Gastroesophageal sphincter (tissue), 4 donors: Measurements from ENCODE around the gene FOXN3. TPM values are rescaled to one million over a fixed set of nuclear protein-coding genes. Genes with fewer than 3 reads are reported as not detected.

Experiments used
- ATAC-seq: fragments of 150-250 bp; one replicate; pipeline ENCODE4 v1.9.1; 2016; ENCODE audit warnings: mild to moderate bottlenecking, moderate library complexity
- H3K27ac ChIP-seq, 4 donors: fragments of 200-600 bp; sonication (generic) in 3 of 4; 1 replicate in 3 of 4; 2 replicates in 1 of 4; pipeline ENCODE4 v1.5.1; 2016 to 2019
- H3K27me3 ChIP-seq: fragments of 200-600 bp; sonication (generic); one replicate; pipeline ENCODE4 v1.5.1; 2019
- H3K36me3 ChIP-seq, 2 donors: fragments of 200-600 bp; sonication (generic); one replicate each; pipeline ENCODE4 v1.5.1; 2019; ENCODE audit warnings: control low read depth in 1 of 2
- H3K4me1 ChIP-seq, 3 donors: fragments of 200-600 bp; sonication (generic); 1 replicate in 2 of 3; 2 replicates in 1 of 3; pipeline ENCODE4 v1.5.1; 2016 to 2019; ENCODE audit warnings: control low read depth in 2 of 3
- H3K4me3 ChIP-seq, 2 donors: fragments of 200-600 bp; sonication (generic); one replicate each; pipeline ENCODE4 v1.5.1; 2019; ENCODE audit warnings: mild to moderate bottlenecking in 1 of 2, moderate library complexity in 1 of 2
- H3K9me3 ChIP-seq, 3 donors: fragments of 200-600 bp; sonication (generic); one replicate each; pipeline ENCODE4 v1.5.1; 2017 to 2019; ENCODE audit warnings: control low read depth in 2 of 3
- CTCF ChIP-seq, 4 experiments: fragments of 200-600 bp in 2 of 4; fragments of 450-650 bp in 2 of 4; sonication (generic) in 1 of 4; IDR thresholded peaks; one replicate each; pipeline ENCODE4 v1.5.1; 2017 to 2019; ENCODE audit warnings: antibody characterized with exemption in 4 of 4, mild to moderate bottlenecking in 2 of 4, moderate library complexity in 2 of 4
- EP300 ChIP-seq: sonication (generic); formaldehyde crosslinking; IDR thresholded peaks from one replicate; pipeline ENCODE4 v1.6.1; 2017; ENCODE audit warnings: antibody characterized with exemption, mild to moderate bottlenecking
- POLR2A ChIP-seq, 2 donors: fragments of 450-650 bp; IDR thresholded peaks; one replicate each; pipeline ENCODE4 v1.6.1; 2017; ENCODE audit warnings: antibody characterized with exemption in 2 of 2, mild to moderate bottlenecking in 2 of 2, moderate library complexity in 1 of 2
- POLR2AphosphoS5 ChIP-seq: sonication (generic); formaldehyde crosslinking; IDR thresholded peaks from one replicate; pipeline ENCODE4 v1.6.1; 2017; ENCODE audit warnings: antibody characterized with exemption
- WGBS, 2 donors: methylation state at CpG; one replicate each; pipeline ENCODE4 v1.1.5; 2018; ENCODE audit warnings: low coverage in 1 of 2; 5-methylcytosine and 5-hydroxymethylcytosine counted together
- total RNA-seq, 4 donors: library from RNA; depleted of rRNA; stranded (reverse); fragments of >200 nt; gene quantifications; one replicate each; pipeline ENCODE4 v1.1.0, GENCODE V29; 2016

The FOXN3 gene
- total RNA-seq, 4 donors from 2014 or later: 116 to 172 (median 136) TPM

- Histone ChIP-seq H3K9me3 (peaks cover 0 to 14% (median 0%) of the 10 kb centered on the region in 3 donors), H3K4me1 (no peaks in the 10 kb centered on the region), H3K4me3 (no peak overlapping the region), H3K27me3 (no peaks in the 10 kb centered on the region), H3K27ac (no peak overlapping the region), H3K36me3 (no peaks in the 10 kb centered on the region)
- WGBS, 2 donors: 40 to 50% methylated on average over 1 of the region's 1 CpG
- no peak for TF ChIP-seq POLR2AphosphoS5
- no peak for TF ChIP-seq EP300
- TF ChIP-seq POLR2A (IDR thresholded peaks at IDR 0.05): no peak
- TF ChIP-seq CTCF (IDR thresholded peaks at IDR 0.05): no peak
- no peak for ATAC-seq
Measured at GRCh38 chr14:89123851-89124250, 293.2 kb downstream of the FOXN3 start.

DNA sequence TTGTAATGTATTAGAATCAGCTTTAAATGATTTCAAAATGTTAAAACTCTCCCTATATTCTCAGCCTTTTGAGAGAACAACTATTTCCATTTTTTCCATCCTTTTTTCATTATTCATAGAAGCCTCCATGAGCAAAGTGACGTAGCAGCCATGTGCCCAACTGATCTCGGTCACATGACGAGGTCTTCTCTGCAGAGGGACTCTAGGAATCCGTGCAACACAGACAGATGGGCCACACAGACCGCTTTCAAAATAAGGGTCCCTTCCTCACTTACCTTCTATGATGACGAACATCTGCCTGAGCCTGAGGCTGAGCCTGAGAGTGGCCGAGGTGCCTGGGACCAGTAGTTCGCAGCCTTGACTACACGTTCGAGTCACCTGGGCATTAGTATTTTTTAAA lies 293.8 kb downstream of the FOXN3 start:
- no peak for ATAC-seq
- Histone ChIP-seq H3K27ac (no peak overlapping the region), H3K27me3 (no peaks in the 10 kb centered on the region), H3K9me3 (peaks cover 0 to 14% (median 0%) of the 10 kb centered on the region in 3 donors), H3K36me3 (no peaks in the 10 kb centered on the region), H3K4me1 (no peaks in the 10 kb centered on the region), H3K4me3 (no peak overlapping the region)
- WGBS, 2 donors: 72 to 91% methylated on average over 3 to 7 of the region's 10 CpGs
- TF ChIP-seq CTCF (IDR thresholded peaks at IDR 0.05) (no peak), EP300 (no peak), POLR2A (IDR thresholded peaks at IDR 0.05) (no peak), POLR2AphosphoS5 (no peak)

GRCh38 chr14:89121968-89122620 lies 294.9 kb downstream of the FOXN3 start:
- Histone ChIP-seq H3K27ac (no peak overlapping the region), H3K36me3 (no peaks in the 10 kb centered on the region), H3K9me3 (peaks cover 0 to 14% (median 0%) of the 10 kb centered on the region in 3 donors), H3K4me1 (no peaks in the 10 kb centered on the region), H3K4me3 (no peak overlapping the region), H3K27me3 (no peaks in the 10 kb centered on the region)
- no peak for TF ChIP-seq CTCF (IDR thresholded peaks at IDR 0.05)
- no peak for TF ChIP-seq POLR2A (IDR thresholded peaks at IDR 0.05)
- TF ChIP-seq POLR2AphosphoS5: no peak
- no peak for TF ChIP-seq EP300
- no peak for ATAC-seq
- WGBS, 2 donors: 29 to 36% methylated on average over 3 to 4 of the region's 4 CpGs

GRCh38 chr14:89117012-89117411 lies 300.0 kb downstream of the FOXN3 start:
- Histone ChIP-seq H3K36me3 (no peaks in the 10 kb centered on the region), H3K4me1 (no peaks in the 10 kb centered on the region), H3K27me3 (peaks cover 6% of the 10 kb centered on the region), H3K9me3 (peaks cover 0 to 14% (median 0%) of the 10 kb centered on the region in 3 donors), H3K27ac (no peak overlapping the region), H3K4me3 (no peak overlapping the region)
- WGBS, 2 donors: 69 to 89% methylated on average over 3 to 5 of the region's 5 CpGs
- no peak for ATAC-seq
- no peak for TF ChIP-seq POLR2AphosphoS5
- no peak for TF ChIP-seq POLR2A (IDR thresholded peaks at IDR 0.05)
- no peak for TF ChIP-seq EP300
- TF ChIP-seq CTCF (IDR thresholded peaks at IDR 0.05): no peak

DNA sequence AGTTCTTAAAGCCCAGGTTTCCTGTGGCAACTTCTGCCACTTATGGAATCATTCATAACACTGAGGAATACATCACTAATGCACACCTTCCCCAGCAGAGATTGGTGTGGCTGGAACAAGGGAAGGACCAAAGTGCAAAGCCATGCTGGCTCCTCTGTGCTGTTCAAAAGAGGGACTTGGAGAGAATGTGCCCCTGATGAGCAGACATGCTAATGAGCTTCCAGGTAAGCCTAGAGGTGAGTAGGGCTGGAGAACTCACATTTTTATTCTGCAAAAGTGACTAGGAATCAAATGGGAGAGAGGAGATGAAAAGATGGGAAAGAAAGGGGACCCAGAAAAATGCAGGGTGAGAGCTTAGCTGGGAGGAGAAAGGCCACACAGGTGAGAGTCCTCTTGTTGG lies 302.9 kb downstream of the FOXN3 start:
- peaks cover 0 to 1% (median 0%) of the 10 kb centered on the region in 3 donors for H3K9me3 ChIP-seq
- no peaks in the 10 kb centered on the region for H3K36me3 ChIP-seq
- no peak overlapping the region for H3K27ac ChIP-seq
- no peak for ATAC-seq
- H3K4me3 ChIP-seq: no peak overlapping the region
- no peaks in the 10 kb centered on the region for H3K4me1 ChIP-seq
- H3K27me3 ChIP-seq: peaks cover 6% of the 10 kb centered on the region
- TF ChIP-seq POLR2AphosphoS5: no peak
- no peak for TF ChIP-seq POLR2A (IDR thresholded peaks at IDR 0.05)
- TF ChIP-seq EP300: no peak
- TF ChIP-seq CTCF (IDR thresholded peaks at IDR 0.05): no peak
